NCI-H748 (cell line): ENCODE results near the gene PIK3R5.
A peak's percentile ranks its signal among the peaks of the same experiment; 100 is the strongest.

Experiments used
- DNase-seq: peaks from one replicate; lab custom pipeline; 2025; ENCODE audit not compliant: unreplicated experiment; lab: John Stamatoyannopoulos, UW

PIK3R5 gene

DNA sequence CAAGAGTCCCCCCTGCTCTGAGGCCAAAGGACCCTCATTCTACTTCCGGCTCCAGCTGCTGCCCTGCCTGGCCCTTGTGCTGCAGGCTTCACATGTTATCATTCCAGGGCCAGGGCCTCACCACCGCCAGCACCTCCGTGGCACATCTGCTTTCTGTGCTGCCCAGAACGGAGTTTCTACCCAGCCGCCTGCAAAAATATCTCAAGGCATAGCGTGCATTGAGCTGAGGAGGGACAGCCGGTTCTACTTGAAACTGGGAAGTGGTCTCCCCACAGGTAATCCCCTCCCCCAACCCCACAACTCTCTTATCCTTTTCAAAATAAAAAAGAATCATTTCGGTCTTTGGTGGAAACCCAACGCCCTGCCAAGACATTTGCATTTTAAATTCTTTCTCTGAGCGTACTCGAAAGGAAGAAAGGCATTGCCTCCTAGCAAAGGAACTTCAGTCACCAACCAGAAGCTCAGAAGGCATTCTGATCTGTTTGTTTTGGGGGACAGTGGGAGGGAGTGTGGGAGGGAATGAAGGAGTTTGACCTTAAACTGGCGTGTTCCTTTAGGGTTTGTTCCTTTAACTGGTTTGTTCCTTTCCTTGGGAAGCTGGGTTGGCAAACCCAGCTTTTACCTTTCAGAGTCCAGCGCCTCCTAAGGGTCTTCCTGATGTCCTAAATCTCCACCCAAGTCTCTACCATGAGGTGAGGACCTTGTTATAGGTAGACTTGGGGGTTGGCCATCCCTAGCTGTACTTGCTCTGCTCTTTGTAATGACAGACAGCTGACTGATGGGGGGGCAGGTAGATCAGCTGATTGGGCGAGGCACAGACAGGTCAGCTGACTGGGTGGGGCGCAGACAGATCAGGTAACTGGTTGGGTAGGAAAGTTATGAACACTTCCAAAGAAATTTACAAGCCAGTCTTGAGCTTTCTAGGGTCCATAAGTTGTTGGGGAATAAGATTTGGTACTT lies 64.6 kb downstream of the PIK3R5 start:
- no peak for DNase-seq

DNA sequence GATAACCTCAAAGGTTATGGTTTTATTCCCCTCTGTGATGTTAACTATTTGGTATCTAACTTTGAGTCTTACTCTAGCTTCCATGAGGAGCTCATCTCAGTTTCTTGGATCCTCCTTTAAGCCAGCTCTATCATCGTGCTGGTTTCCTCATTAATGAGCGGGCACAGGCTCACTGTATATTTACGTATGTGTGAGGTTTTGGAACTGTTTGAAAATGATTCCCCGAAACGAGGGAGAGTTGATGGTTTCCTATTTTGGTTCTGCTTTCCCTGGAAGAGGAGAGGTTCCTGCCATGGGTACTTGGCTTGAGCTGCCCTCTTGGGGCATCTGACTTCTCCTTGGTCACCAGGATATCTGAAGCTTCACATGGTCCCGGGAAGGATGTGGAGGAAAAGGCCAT lies 65.3 kb downstream of the PIK3R5 start:
- no peak for DNase-seq

DNA sequence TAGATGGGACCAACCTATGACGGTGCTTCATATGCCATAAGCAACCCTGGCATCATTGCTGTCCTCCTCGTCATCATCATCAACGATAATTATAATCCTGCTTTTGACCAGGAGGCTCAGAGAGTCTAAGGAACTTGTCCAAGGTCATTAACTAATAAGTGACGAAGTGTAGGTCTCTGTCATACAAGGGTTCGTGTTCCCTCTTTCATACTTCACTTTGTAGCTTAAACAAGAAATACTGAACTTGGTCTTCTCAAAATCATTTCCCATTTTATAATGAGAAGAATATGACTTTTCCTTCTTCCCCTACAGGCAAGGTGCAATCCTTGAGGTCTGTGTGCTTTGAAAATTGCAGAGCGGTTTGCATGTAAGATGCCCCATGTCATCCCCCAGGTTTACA lies 66.9 kb downstream of the PIK3R5 start:
- no peak for DNase-seq

DNA sequence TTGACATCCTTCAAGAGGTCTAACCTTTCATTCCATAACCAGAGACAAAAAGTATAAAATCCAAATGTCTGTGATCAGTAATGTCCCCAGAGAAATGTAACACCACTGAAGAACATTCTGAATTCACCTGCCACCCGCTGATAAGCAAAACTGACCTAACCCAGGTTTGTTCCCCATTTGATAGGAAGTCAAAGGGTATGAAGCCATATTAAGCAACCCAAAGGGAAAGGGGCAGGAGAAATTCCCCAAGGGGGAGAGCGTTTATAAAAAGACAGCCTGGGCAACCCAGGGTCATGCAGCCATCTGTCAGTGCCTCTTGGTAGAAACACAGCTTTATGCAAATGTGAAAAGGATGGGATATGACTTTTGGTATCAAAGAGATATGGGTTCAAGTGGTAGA lies 67.4 kb downstream of the PIK3R5 start:
- DNase-seq = no peak

DNA sequence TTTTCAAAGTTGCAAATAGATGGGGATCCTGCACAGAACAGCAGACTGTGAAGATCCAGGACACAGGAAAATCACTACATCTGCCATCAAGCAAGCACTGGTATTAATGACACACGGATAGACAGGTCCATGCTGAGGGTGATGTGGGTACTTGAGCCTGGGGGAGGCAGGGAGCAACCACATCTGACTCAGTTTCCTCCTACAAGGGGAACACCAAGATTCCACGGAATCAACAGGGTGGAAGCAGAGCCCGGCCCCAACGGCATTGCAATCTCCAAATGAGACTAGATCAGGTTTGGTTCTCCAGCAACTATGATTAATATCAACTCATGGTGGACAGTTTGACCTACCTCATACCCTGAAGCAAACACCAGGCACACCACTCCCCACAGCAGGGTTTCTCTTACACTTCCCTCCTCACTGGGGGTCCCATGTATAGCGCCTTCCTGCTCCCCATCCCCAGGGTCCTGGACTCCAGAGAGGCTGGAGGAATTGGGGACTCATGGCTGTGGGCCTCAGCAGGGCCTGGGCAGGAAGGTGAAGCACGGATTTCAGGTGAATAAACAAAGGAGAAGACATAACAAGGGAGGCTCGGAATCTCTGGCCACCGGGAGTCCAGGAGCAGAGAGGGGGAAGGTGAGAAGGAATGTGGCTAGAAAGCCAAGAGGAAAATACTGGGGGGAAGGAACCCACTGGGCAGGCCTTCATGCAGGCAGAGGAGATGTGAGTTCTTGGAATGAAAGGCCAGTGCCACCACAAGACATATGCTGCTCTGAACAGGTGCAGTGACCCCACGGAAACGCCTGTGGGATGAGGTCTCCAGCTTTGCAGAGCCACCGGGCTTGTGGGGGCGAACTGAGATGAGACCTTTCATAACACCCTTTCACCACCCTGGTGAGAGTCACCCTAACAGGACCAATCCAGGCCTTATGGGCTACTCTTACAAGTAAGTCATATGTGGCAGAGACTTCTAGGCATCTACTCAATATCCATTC lies 68.6 kb downstream of the PIK3R5 start:
- no peak for DNase-seq

DNA sequence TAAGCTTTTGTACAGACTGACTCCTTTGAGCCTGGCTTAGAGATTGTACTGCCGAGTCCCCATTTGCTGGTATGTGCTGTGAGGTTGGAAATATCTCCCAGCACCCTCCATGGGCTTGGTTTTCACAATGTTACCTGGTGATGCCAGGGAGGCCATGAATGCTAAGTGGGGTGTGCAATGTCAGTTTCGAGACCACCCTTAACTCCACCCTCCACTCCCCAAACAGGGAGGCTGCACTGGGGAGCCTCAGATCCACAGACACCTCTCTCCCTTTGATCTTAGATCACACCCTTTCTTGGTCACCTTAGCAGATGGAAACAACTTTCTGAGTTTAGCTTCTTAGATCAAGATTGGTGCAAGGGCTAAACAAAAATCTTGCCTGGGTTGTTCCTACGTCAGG lies 69.4 kb downstream of the PIK3R5 start:
- no peak for DNase-seq

DNA sequence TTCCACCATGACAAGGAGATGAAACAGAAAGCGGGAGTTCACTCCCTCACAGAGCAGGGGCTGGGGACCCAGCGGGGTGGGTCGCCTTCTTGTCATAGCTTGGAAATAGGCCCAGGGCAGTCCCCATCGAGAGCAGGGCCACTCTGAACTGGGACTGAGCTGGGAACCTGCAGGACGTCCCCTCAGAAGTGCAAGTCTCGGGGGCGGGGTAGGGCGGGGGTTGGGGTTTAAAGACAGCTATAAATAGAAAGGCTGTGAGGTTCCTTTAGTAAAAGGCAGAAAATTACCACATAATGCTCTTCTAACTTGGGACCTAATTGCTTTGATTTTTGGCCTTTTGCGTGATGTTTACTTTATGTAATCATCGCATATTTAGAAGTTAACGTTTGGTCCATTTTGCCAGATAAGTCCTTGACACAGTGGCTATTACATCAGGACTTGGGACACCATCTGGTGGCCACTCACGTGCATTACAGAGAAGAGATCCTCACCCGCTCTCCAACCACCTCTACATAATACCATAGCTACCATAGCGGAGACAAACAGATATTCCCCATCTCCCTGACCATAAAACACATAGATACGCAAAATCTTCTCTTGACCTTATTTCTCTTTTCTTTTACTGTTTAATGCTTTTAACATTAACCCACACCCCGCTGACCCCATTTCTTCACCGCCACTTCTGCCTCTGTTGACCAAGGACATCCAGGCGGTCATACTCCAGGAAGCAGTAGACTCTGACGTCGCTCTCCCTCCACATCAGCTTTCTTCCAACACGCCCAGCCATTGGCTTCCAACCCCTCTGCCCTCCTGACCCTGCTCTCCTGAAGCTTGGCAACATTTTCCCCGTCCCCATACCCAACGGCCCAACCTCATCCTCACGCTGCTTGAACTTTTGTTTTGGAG lies 70.6 kb downstream of the PIK3R5 start:
- DNase-seq = peak; percentile 76

DNA sequence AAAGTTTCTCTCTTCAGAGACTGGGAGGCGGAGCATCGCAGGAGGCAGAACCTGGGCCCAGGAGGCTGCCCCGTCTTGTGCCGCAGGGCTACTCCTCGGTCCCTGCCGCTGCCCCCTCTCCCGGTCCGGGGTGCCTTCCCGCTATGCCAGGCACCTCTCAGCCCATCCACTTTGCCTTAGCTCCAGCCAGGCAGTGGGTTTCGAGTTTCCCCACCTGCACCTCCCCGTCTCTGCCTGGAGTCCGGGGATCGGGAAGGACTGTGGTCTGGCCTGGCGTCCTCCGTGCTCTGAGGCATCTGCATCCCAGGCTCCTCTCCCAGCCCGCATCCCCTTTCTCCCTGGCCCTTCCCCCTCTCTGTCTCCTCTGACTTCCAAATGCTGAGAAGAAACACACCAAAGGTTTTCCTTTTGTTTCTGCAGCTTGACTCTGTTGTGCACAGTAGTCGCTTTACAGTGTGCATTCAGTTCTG lies 71.3 kb downstream of the PIK3R5 start:
- no peak for DNase-seq

DNA sequence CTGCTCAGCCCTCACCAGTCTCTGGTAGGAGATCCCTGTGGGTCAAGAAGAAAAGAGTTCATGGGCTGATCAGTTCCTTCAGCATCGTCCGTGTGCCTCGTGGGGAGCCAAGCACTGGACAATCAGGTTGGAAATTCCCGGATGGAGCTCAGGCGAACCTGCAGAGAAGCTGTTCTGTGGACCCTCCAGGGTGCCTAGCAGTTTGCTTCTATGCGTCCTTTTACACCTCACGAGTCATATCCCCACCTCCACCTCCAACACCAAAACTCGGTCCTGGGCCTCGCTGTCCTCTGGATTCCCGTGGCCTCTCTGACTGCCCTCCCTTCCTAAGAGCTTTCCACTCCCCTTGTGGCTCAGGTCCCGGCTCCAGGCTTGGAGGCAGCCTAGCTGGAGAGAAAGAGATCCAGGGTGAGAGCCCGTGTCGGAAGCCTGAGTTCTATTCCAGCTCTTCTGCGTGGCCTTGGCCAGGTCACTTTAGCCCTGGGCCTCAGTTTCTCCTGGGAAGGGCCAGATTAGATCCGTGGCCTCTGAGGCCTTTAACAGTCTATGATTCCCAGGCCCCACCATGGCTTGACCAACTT lies 71.8 kb downstream of the PIK3R5 start:
- DNase-seq = no peak

DNA sequence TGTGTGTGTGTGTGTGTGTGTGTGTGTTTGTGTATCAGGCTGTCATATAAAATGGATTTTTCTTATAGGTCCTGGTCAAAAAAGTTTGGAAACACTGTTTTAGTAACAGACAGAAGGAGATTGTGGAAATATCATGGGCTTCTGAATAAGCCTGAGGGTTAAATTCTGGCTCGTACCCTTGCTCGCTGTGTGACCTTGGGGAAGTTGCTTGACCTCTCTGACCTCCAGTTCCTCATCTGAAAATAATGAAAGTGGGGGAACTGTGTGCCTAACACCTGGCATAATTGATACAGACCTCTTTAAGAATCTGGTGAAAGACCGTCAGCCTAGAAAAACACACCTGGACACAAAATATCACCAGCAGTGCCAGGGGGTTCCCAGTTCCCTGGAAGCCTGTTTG lies 72.4 kb downstream of the PIK3R5 start:
- no peak for DNase-seq

DNA sequence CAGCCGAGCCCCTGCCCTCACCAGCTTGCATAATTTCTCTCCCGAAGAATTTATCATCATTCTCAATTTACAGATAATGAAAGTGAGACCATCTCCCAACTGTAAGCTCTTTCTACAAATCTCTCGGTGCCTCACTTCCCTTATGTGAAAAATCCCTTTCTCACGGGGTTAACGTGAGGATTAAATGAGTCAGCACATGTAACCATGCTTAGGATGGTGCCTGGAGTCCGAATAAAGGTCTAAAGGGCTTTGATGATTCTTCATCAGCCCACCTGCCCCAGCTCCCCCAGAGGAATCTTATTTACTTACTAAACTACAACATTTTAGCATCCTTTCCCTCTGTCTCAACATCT lies 73.2 kb downstream of the PIK3R5 start:
- DNase-seq = no peak

DNA sequence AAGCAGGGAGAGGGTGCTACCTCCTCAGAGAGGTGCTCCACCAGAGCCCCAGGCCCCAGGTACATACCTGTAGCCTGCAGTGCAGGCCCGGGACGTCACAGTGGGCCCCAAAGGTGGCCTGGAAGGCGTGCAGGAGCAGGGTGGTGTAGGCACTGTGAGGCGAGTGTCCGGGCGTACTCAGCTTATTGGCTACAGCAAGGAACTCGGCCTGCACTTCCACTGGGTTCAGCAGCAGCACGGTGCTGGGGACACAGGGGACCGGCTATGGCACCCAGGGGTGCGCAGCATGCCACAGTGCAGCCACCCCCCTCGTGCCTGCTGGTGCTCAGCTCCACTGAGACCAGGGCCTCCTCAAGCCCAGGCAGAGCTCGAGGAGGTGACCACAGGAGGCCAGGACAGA lies 74.8 kb downstream of the PIK3R5 start:
- no peak for DNase-seq

DNA sequence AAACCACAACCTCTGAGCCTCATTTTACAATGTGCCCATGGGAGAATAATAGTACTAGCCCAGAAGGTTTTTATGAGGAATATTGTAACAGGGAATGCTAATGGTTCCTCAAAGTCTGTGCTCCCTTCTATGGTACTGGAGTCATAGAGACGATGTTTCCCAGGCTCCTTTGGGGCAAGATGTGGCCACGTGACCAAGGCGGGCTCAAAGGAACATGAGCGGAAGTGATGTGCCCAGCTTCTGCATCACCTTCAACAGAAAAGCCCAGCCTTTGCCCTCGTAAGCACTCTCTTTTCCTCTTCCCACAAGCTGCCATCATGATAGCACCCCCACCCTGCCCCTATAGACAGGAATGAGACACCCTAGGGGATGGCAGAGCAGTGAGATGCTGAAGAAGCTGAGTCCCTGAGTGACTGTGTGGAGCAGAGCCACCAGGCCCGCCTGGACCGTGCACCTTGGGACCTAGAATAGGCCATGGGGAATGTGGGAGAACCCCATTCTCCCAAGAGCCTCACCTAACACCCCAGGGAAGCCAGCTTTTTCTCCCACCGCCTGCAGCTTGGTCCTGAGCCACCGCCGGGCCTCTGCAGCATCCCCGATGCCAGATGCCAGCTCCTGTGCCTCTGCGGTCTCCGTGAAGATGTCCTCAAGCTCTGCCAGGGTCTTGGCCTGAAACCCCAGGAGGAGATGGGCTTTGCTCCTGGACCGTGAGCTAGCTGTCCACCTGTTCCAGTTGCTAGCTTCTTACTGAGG lies 75.9 kb downstream of the PIK3R5 start:
- DNase-seq = no peak

DNA sequence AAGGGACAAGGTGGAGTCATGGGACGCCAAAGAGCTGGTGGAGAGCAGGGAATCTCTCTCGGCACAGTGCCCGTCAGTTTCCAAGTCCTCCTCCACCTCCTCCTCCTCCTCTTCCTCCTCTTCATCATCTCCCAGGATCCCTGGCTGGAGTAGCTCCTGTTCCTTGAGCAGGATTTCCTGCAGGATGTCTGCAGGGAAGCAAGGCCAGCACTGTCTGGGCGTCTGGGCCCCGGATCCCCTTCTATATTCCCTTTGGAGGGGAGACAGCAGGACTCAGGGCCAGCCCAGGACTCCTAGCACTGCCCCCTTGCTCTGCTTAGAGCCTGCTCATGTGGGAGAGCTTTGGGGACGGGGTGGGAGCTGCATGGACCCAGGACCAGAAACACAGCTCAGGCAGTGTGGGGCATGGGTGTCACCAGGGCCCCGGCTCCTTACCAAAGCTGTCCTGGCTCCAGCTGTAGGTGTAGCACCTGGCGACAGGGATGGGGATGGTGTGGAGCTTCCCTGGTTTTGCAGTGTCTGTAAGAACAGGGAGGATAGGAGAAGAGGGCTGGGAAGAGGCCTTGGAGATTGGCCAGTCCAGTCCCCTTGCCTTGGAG lies 76.7 kb downstream of the PIK3R5 start:
- no peak for DNase-seq

DNA sequence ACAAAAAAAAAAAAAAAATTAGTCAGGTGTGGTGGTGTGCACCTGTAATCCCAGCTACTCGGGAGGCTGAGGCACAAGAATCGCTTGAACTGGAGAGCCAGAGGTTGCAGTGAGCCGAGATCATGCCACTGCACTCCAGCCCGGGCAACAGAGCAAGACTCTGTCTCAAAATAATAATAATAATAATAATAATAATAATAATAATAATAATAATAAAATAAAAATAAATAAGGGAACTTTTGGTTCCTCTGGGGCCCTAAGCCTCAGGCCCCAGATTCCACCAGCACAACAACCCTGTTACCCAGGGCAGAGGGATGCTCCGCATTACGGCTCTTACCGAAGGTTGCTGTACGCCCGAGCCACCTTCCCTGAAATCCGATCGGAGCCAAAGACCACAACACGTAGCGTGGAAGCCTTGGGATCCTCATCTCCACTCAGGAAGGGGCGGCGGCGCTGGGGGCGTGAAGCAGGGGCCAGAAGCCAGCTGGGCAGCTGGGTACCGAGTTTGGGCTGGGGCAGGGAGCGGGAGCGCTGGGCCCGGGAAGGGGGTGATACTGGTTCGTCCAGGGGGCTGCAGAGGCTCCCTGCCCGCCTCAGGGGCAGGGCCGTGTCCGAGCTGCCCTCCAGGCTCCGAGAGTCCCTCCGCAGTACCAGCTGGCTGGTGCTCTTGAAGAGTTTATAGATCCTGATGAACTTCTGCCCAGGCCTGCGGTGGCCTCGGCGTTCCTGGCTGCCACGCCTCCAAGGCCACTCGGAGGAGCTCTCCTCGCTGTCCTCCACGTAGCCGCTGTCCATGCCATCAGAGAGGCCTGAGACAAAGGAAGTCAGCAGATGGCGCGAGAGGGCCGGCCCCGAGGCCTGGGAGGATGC lies 77.4 kb downstream of the PIK3R5 start:
- DNase-seq = peak; percentile 32

DNA sequence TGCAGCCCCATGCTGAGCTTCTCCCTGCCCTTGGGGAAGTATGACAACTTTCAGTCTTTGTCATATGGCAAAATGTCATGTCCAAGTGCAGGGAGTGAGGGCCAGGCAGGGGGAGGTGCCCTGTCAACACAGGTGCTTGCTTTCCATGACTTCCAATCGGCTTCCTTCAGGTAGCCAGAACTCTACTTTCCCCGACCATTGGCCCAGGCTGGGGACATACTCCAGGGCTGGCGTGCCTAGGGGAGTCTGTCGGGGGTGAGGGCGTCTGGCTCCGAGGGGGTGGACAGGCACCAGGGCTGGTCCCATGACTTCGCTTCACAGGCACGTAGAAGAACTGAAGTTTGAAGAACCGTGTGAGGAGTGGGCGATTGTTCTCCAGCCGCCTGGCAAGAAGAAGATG lies 78.2 kb downstream of the PIK3R5 start:
- no peak for DNase-seq

DNA sequence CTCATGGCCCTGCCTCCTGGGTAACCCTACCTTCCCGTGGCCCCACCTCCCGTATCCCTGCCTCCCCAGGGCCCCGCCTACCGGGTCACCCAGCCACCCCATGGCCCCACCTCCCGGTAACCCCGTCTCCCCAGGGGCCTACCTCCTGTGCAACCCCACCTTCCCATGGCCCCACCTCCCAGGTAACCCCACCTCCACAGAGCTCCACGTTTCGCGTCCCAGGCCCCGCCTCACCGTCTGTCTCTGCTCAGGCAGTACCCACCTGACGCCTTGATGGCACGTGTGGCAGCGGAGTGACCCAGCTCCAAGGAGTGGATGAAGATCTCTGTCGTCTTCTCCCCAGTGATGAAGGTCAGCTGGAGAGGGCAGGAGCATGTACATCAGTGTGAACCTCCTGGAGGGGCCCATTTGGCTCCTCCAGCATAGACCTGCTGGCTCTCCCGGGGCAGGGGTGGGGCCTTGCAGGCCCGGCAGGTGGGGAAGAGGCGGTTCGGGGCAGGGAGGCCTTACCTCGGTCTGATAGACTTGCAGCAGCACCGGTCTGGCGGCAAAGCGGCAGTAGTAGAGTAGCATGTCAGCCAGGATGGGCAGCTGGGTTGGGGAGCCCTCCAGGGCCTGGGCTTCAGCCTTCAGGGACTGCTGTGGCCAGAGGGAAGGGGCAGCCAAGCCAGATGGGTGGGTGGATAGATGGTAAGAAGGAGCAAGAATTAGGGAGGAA lies 79.4 kb downstream of the PIK3R5 start:
- DNase-seq = no peak
